PC-9 (cell line): ENCODE data around the gene WDR48. TPM values are rescaled to one million over a fixed set of nuclear protein-coding genes. Genes with fewer than 3 reads are reported as not detected.

ENCODE experiments used
- BruUV-seq: library from RNA; stranded (reverse); fragments of 400-500 nt; replicated peaks from 2 replicates; lab custom pipeline; 2021; lab: Mats Ljungman, UMichigan
- CTCF ChIA-PET: fragments of 300-600 bp; sonication (Branson Sonifier 250); formaldehyde crosslinking; loops from one replicate; lab custom pipeline; 2022; ENCODE audit warnings: antibody characterized with exemption; lab: Charles Lee
- POLR2A ChIA-PET: fragments of 300-600 bp; sonication (Branson Sonifier 250); formaldehyde crosslinking; loops from one replicate; lab custom pipeline; 2022; ENCODE audit warnings: antibody characterized with exemption; ENCODE audit not compliant: unreplicated experiment; lab: Charles Lee
- DNase-seq, 2 experiments: peaks; one replicate each; pipeline versions ENCODE4 v3.0.0 to v3.0.0-alpha.2; 2015 to 2022; ENCODE audit warnings: mixed read lengths in 1 of 2
- H2AFZ ChIP-seq: fragments of 200-600 bp; sonication (generic); 2 replicates; pipeline ENCODE4 v1.8.1; 2017; ENCODE audit warnings: antibody characterized with exemption
- H3F3A ChIP-seq: fragments of 200-600 bp; sonication (generic); 2 replicates; pipeline ENCODE4 v1.8.1; 2017; ENCODE audit warnings: antibody characterized with exemption, mild to moderate bottlenecking, low read depth; ENCODE audit not compliant: insufficient read depth
- H3K27ac ChIP-seq: fragments of 200-600 bp; sonication (generic); 2 replicates; pipeline ENCODE4 v1.6.1; 2016; ENCODE audit warnings: mixed run types
- H3K27me3 ChIP-seq: fragments of 200-600 bp; sonication (generic); 2 replicates; pipeline ENCODE4 v1.6.1; 2016; ENCODE audit warnings: low read depth, mixed run types; ENCODE audit not compliant: insufficient read depth
- H3K36me3 ChIP-seq: fragments of 200-600 bp; sonication (generic); 2 replicates; pipeline ENCODE4 v1.6.1; 2016; ENCODE audit warnings: low read depth, mixed run types
- H3K4me1 ChIP-seq: fragments of 200-600 bp; sonication (generic); replicated peaks from 2 replicates; pipeline ENCODE4 v1.6.1; 2016; ENCODE audit warnings: mixed run types; ENCODE audit not compliant: insufficient read depth
- H3K4me2 ChIP-seq: fragments of 200-600 bp; sonication (generic); 2 replicates; pipeline ENCODE4 v1.6.1; 2017; ENCODE audit warnings: mixed run types
- H3K4me3 ChIP-seq: fragments of 200-600 bp; sonication (generic); 2 replicates; pipeline ENCODE4 v1.6.1; 2016; ENCODE audit warnings: mixed run types
- H3K79me2 ChIP-seq: fragments of 200-600 bp; sonication (generic); 2 replicates; pipeline ENCODE4 v1.6.1; 2017; ENCODE audit warnings: low read depth, mixed run types
- H3K9me2 ChIP-seq: fragments of 200-600 bp; sonication (generic); 2 replicates; pipeline ENCODE4 v1.8.1; 2017; ENCODE audit warnings: mild to moderate bottlenecking; ENCODE audit not compliant: insufficient read depth
- H3K9me3 ChIP-seq: fragments of 200-600 bp; sonication (generic); 2 replicates; pipeline ENCODE4 v1.8.1; 2016; ENCODE audit warnings: low read depth; ENCODE audit not compliant: insufficient read depth
- H4K20me1 ChIP-seq: fragments of 200-600 bp; sonication (generic); 2 replicates; pipeline ENCODE4 v1.8.1; 2017; ENCODE audit not compliant: insufficient read depth
- EZH2 ChIP-seq: fragments of 200-600 bp; sonication (generic); IDR thresholded peaks from 2 replicates; pipeline ENCODE4 v1.8.0; 2017; ENCODE audit warnings: antibody characterized with exemption, low read depth
- intact Hi-C: fragments of 100-400 bp; cut with micrococcal nuclease; formaldehyde crosslinking; loops from one replicate; pipeline ENCODE4 v1.10.0; 2022; ENCODE audit not compliant: unreplicated experiment
- total RNA-seq: library from RNA; stranded (reverse); gene quantifications from 2 replicates; pipeline ENCODE4 v1.2.3, GENCODE V29; 2021
- TF ChIP-seq, protein P1 (sequence below): fragments of 200-600 bp; sonication (generic); conservative IDR thresholded peaks from 2 replicates; pipeline ENCODE4 v1.6.1; 2017; ENCODE audit warnings: mixed run types, antibody characterized with exemption, mild to moderate bottlenecking, moderate library complexity

The WDR48 gene
- total RNA-seq, 1 experiment from 2014 or later, result 31.2 TPM

GRCh38 chr3:39122813-39123212 lies 71.0 kb downstream of the WDR48 start:
- CTCF ChIA-PET, result no interaction called here
- no peaks in the 10 kb centered on the region for H3K27me3 ChIP-seq
- peaks cover 25% of the 10 kb centered on the region for H3F3A ChIP-seq
- H3K36me3 ChIP-seq, result no peaks in the 10 kb centered on the region
- no peaks in the 10 kb centered on the region for H3K9me3 ChIP-seq
- no peak overlapping the region for H3K27ac ChIP-seq
- no TSS peak for BruUV-seq
- no peaks in the 10 kb centered on the region for H4K20me1 ChIP-seq
- H3K4me1 ChIP-seq, result peaks cover 39% of the 10 kb centered on the region
- intact Hi-C loops, result no loop called here
- no peak overlapping the region for H3K4me3 ChIP-seq
- no peak overlapping the region for H3K4me2 ChIP-seq
- no peaks in the 10 kb centered on the region for H3K9me2 ChIP-seq
- no peak overlapping the region for H2AFZ ChIP-seq
- POLR2A ChIA-PET, result no interaction called here
- no peak for DNase-seq
- TF ChIP-seq, protein P1, sequence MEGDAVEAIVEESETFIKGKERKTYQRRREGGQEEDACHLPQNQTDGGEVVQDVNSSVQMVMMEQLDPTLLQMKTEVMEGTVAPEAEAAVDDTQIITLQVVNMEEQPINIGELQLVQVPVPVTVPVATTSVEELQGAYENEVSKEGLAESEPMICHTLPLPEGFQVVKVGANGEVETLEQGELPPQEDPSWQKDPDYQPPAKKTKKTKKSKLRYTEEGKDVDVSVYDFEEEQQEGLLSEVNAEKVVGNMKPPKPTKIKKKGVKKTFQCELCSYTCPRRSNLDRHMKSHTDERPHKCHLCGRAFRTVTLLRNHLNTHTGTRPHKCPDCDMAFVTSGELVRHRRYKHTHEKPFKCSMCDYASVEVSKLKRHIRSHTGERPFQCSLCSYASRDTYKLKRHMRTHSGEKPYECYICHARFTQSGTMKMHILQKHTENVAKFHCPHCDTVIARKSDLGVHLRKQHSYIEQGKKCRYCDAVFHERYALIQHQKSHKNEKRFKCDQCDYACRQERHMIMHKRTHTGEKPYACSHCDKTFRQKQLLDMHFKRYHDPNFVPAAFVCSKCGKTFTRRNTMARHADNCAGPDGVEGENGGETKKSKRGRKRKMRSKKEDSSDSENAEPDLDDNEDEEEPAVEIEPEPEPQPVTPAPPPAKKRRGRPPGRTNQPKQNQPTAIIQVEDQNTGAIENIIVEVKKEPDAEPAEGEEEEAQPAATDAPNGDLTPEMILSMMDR, result no peak
- TF ChIP-seq EZH2, result no peak
- no peaks in the 10 kb centered on the region for H3K79me2 ChIP-seq

DNA sequence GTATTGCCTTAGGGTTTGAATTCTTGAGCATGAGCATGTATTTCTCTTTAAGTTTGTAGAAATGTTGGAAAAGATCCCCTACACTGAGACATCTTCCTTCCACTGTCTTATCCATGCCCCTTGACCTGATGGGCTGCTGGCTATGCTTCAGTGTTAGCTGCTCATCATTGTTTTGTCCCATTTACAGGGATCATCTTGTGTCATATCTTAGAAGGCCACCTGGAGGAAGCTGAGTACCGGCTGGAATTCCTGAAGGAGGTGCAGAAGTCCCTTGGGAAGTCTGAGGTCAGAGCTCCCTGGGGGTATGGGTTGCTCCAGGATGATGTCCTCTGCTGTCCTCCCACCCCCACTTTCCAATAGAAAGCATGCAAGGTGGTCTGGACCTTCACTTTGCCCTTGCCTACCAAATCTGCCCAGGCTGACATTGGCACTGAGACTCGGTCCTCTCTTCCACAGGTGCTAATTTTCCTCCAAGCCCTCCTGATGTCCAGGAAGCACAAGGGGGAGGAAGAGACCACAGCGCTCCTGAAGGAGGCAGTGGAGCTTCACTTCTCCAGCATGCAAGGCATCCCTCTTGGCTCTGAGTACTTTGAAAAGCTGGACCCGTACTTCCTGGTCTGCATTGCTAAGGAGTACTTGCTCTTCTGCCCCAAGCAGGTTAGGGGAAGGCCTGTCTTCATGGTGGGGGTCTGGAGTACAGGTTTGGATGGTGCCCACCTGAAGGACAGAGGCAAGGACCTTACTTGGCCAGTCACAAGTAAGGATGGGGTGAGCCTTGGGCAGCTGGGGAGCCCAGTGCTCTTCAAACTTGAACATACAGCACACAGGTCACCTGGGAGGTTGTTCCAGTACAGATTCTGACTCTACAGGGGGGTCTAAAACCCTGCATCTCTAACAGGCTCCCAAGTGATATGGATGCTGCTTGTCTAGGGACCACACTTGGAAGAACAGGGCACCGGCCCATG lies 73.3 kb downstream of the WDR48 start:
- Histone ChIP-seq H2AFZ (no peak overlapping the region), H3K9me3 (no peaks in the 10 kb centered on the region), H3K79me2 (no peaks in the 10 kb centered on the region), H3F3A (peaks cover 25% of the 10 kb centered on the region), H3K4me2 (peak overlapping the region; percentile 56), H3K9me2 (no peaks in the 10 kb centered on the region), H3K27ac (peak overlapping the region; percentile 68), H3K27me3 (no peaks in the 10 kb centered on the region), H3K4me1 (peaks cover 41% of the 10 kb centered on the region), H3K4me3 (no peak overlapping the region), H3K36me3 (no peaks in the 10 kb centered on the region), H4K20me1 (no peaks in the 10 kb centered on the region)
- DNase-seq, result peak; percentile 51 to 61
- BruUV-seq, result no TSS peak
- TF ChIP-seq, protein P1, result peak; percentile 63
- no peak for TF ChIP-seq EZH2
- ChIA-PET CTCF (interaction anchor here (0.5 to 3.8 kb wide), 6 partner anchors 17 to 163 kb away, joined by 3 to 30 read pairs (median 4); partner anchors contain the start of genes GORASP1 and TTC21A), POLR2A (interaction anchor here (0.6 to 1.1 kb wide), 6 partner anchors 16 to 259 kb away, joined by 3 to 6 read pairs (median 3); no protein-coding TSS in a partner anchor)
- intact Hi-C loops, result loop anchor here (1.0 kb wide), 3 partner anchors 16 to 163 kb away; partner anchors contain the start of genes GORASP1 and TTC21A

DNA sequence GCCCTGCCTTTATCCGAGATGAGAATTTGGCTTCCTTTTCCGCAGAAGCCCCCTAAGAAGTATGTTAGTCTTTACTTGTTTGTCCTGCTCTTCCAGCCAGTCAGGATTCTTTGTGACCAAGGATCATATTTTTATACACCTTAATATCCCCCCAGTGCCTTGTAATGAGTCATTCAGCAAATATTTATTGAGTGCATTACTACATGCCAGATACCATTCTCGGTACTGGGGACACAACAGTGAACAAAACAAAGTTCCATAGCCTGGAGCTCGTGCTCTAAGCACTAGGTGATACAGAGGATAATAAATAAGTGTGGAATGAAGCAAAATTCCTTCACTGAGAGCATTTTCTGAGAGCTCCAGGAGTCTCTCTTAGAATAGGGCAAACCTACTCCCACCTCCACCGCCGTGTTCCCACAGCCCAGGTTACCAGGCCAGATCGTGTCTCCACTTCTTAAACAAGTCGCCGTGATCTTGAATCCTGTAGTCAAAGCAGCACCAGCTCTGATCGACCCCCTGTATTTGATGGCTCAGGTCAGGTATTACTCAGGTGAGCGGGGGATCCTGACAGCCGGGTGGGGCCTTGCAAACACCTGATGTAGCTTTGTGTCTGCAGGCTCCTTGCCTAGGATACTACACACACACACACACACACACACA lies 74.2 kb downstream of the WDR48 start:
- CTCF ChIA-PET, result interaction anchor here (0.6 to 3.8 kb wide), 9 partner anchors 18 to 162 kb away, joined by 3 to 30 read pairs (median 3); partner anchors contain the start of genes GORASP1 and TTC21A
- Histone ChIP-seq H2AFZ (no peak overlapping the region), H3F3A (peaks cover 25% of the 10 kb centered on the region), H3K4me2 (peak overlapping the region; percentile 56), H4K20me1 (no peaks in the 10 kb centered on the region), H3K79me2 (no peaks in the 10 kb centered on the region), H3K4me1 (peaks cover 41% of the 10 kb centered on the region), H3K27me3 (no peaks in the 10 kb centered on the region), H3K9me3 (no peaks in the 10 kb centered on the region), H3K4me3 (no peak overlapping the region), H3K9me2 (no peaks in the 10 kb centered on the region), H3K36me3 (no peaks in the 10 kb centered on the region), H3K27ac (peak overlapping the region; percentile 68)
- peak; percentile 58 to 95 for DNase-seq
- POLR2A ChIA-PET, result interaction anchor here (0.5 to 1.1 kb wide), 9 partner anchors 15 to 260 kb away, joined by 3 to 14 read pairs (median 4); no protein-coding TSS in a partner anchor
- TF ChIP-seq, protein P1, result no peak
- TF ChIP-seq EZH2, result no peak
- BruUV-seq, result TSS peak; percentile 21
- intact Hi-C loops, result loop anchor here (1.0 kb wide), 6 partner anchors 15 to 162 kb away; partner anchors contain the start of genes GORASP1 and TTC21A
